HepG2 (cell line): ENCODE results near the gene ATP8B1.

Source experiments
- SMC3 ChIP-seq: IDR thresholded peaks from 2 replicates; pipeline ENCODE4 v1.6.1; 2011; ENCODE audit warnings: low read length, improper control_type of control experiment
- ZNF550 ChIP-seq: sonication (generic); formaldehyde crosslinking; IDR thresholded peaks from 2 replicates; pipeline ENCODE4 v1.4.0; 2020; ENCODE audit warnings: mild to moderate bottlenecking, missing genetic modification reagents, borderline replicate concordance
- ZNF792 ChIP-seq: IDR thresholded peaks from 2 replicates; pipeline ENCODE4 v1.6.1; 2016

DNA sequence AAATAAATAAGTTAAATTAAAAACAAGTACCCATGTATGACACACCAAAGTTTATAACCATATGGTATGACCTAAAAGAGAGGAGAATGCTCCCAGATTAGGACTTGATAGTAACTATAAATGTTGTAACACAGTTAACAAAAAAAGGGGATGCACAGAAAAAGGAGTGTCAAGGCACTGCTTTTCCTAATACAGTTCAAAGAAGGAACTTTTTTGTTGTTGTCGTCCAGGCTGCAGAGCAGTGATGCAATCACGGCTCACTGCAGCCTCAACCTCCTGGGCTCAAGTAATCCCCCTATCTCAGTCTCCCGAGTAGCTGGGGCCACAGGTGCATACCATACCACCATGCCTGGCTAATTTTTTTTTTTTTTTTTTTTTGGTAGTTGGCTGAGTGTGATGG, 184.2 kb downstream of the ATP8B1 start:
- no peak for TF ChIP-seq SMC3
- TF ChIP-seq ZNF550: no peak
- TF ChIP-seq ZNF792 (CRISPR knock-in tag): no peak
